HEK293 (cell line): ENCODE data around the gene CTIF.

Source experiments
- CTCF ChIP-seq: fragments of 450-650 bp; formaldehyde crosslinking; IDR thresholded peaks from 2 replicates; pipeline ENCODE4 v1.5.1; 2016; ENCODE audit warnings: missing biosample characterization, missing genetic modification characterization
- HOXA7 ChIP-seq: sonication (generic); formaldehyde crosslinking; IDR thresholded peaks from 2 replicates; pipeline ENCODE4 v1.8.1; 2022; ENCODE audit warnings: missing genetic modification reagents, borderline replicate concordance
- KLF7 ChIP-seq: fragments of 450-650 bp; formaldehyde crosslinking; IDR thresholded peaks from 2 replicates; pipeline ENCODE4 v1.5.1; 2016; ENCODE audit warnings: missing biosample characterization, missing genetic modification characterization, borderline replicate concordance
- MZF1 ChIP-seq: fragments of 450-650 bp; formaldehyde crosslinking; IDR thresholded peaks from 2 replicates; pipeline ENCODE4 v1.5.1; 2017; ENCODE audit warnings: missing biosample characterization, missing genetic modification characterization, borderline replicate concordance
- ZBTB21 ChIP-seq: fragments of 450-650 bp; formaldehyde crosslinking; IDR thresholded peaks from 2 replicates; pipeline ENCODE4 v1.5.1; 2017; ENCODE audit warnings: missing biosample characterization, missing genetic modification characterization
- ZBTB7A ChIP-seq: fragments of 450-650 bp; formaldehyde crosslinking; IDR thresholded peaks from 2 replicates; pipeline ENCODE4 v1.5.1; 2016; ENCODE audit warnings: low read depth, missing biosample characterization, missing genetic modification characterization
- ZEB2 ChIP-seq: fragments of 450-650 bp; formaldehyde crosslinking; IDR thresholded peaks from 2 replicates; pipeline ENCODE4 v1.5.1; 2016; ENCODE audit warnings: missing biosample characterization, missing genetic modification characterization
- ZFP37 ChIP-seq: fragments of 450-650 bp; formaldehyde crosslinking; IDR thresholded peaks from 2 replicates; pipeline ENCODE4 v1.5.1; 2016; ENCODE audit warnings: missing biosample characterization, missing genetic modification characterization
- ZNF324 ChIP-seq: fragments of 450-650 bp; formaldehyde crosslinking; IDR thresholded peaks from 2 replicates; pipeline ENCODE4 v1.5.1; 2016; ENCODE audit warnings: missing biosample characterization, missing genetic modification characterization
- ZNF398 ChIP-seq: fragments of 450-650 bp; formaldehyde crosslinking; IDR thresholded peaks from 2 replicates; pipeline ENCODE4 v1.5.1; 2017; ENCODE audit warnings: missing biosample characterization, missing genetic modification characterization
- ZNF48 ChIP-seq: fragments of 450-650 bp; formaldehyde crosslinking; IDR thresholded peaks from 2 replicates; pipeline ENCODE4 v1.5.1; 2016; ENCODE audit warnings: missing biosample characterization, missing genetic modification characterization
- ZNF677 ChIP-seq: fragments of 450-650 bp; IDR thresholded peaks from 2 replicates; pipeline ENCODE4 v1.5.0; 2018; ENCODE audit warnings: missing biosample characterization, mild to moderate bottlenecking, missing genetic modification characterization, moderate library complexity
- ZNF843 ChIP-seq: fragments of 450-650 bp; formaldehyde crosslinking; IDR thresholded peaks from 2 replicates; pipeline ENCODE4 v1.5.1; 2016; ENCODE audit warnings: missing biosample characterization, missing genetic modification characterization
- TF ChIP-seq, protein P1 (sequence below): fragments of 450-650 bp; formaldehyde crosslinking; IDR thresholded peaks from 2 replicates; pipeline ENCODE4 v1.5.1; 2016; ENCODE audit warnings: missing biosample characterization, missing genetic modification characterization, low read depth

- TF ChIP-seq KLF7 (tag by site-specific recombination) (no peak), MZF1 (tag by site-specific recombination) (no peak), CTCF (no peak), ZNF843 (no peak), ZNF398 (tag by site-specific recombination) (no peak), HOXA7 (CRISPR knock-in tag) (no peak), ZBTB7A (tag by site-specific recombination) (no peak), ZBTB21 (no peak), ZNF48 (tag by site-specific recombination) (no peak), ZEB2 (tag by site-specific recombination) (no peak), ZNF677 (tag by site-specific recombination) (no peak), ZFP37 (tag by site-specific recombination) (no peak), ZNF324 (tag by site-specific recombination) (no peak)
- TF ChIP-seq, protein P1, sequence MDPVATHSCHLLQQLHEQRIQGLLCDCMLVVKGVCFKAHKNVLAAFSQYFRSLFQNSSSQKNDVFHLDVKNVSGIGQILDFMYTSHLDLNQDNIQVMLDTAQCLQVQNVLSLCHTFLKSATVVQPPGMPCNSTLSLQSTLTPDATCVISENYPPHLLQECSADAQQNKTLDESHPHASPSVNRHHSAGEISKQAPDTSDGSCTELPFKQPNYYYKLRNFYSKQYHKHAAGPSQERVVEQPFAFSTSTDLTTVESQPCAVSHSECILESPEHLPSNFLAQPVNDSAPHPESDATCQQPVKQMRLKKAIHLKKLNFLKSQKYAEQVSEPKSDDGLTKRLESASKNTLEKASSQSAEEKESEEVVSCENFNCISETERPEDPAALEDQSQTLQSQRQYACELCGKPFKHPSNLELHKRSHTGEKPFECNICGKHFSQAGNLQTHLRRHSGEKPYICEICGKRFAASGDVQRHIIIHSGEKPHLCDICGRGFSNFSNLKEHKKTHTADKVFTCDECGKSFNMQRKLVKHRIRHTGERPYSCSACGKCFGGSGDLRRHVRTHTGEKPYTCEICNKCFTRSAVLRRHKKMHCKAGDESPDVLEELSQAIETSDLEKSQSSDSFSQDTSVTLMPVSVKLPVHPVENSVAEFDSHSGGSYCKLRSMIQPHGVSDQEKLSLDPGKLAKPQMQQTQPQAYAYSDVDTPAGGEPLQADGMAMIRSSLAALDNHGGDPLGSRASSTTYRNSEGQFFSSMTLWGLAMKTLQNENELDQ, result no peak
These were observed 259.8 kb downstream of the CTIF start for GRCh38 chr18:48798334-48799245.
